GM19395 (cell line): ENCODE data around the gene CMTM8.

Experiments
- ATAC-seq: cut with Tn5 transposase; IDR thresholded peaks from one replicate; pipeline ENCODE4 v1.9.1; 2021; ENCODE audit warnings: mild to moderate bottlenecking, moderate library complexity; ENCODE audit not compliant: unreplicated experiment

Gene CMTM8

GRCh38 chr3:32303977-32304881 lies 65.7 kb downstream of the CMTM8 start:
- no peak for ATAC-seq

GRCh38 chr3:32305361-32305876 lies 66.9 kb downstream of the CMTM8 start:
- no peak for ATAC-seq

- no peak for ATAC-seq
These were observed 67.6 kb downstream of the CMTM8 start for GRCh38 chr3:32306072-32306471.

GRCh38 chr3:32307591-32307990 lies 69.1 kb downstream of the CMTM8 start:
- ATAC-seq, result no peak

GRCh38 chr3:32308378-32308777 lies 69.9 kb downstream of the CMTM8 start:
- no peak for ATAC-seq

- peak; percentile 62 for ATAC-seq
These were observed 71.3 kb downstream of the CMTM8 start for GRCh38 chr3:32309654-32310242.

- ATAC-seq, result no peak
These were observed 71.9 kb downstream of the CMTM8 start for GRCh38 chr3:32310336-32310735.

GRCh38 chr3:32310918-32311839 lies 72.7 kb downstream of the CMTM8 start:
- ATAC-seq, result no peak

- ATAC-seq, result no peak
These were observed 73.8 kb downstream of the CMTM8 start for GRCh38 chr3:32312251-32312650.

GRCh38 chr3:32313169-32313568 lies 74.7 kb downstream of the CMTM8 start:
- no peak for ATAC-seq

- ATAC-seq, result no peak
These were observed 75.4 kb downstream of the CMTM8 start for GRCh38 chr3:32313723-32314473.

GRCh38 chr3:32315441-32315840 lies 77.0 kb downstream of the CMTM8 start:
- no peak for ATAC-seq

GRCh38 chr3:32316319-32316718 lies 77.8 kb downstream of the CMTM8 start:
- no peak for ATAC-seq

GRCh38 chr3:32316976-32317375 lies 78.5 kb downstream of the CMTM8 start:
- ATAC-seq, result no peak

- no peak for ATAC-seq
These were observed 81.1 kb downstream of the CMTM8 start for GRCh38 chr3:32319607-32320006.

GRCh38 chr3:32320080-32320479 lies 81.6 kb downstream of the CMTM8 start:
- ATAC-seq, result no peak

GRCh38 chr3:32321095-32321790 lies 82.8 kb downstream of the CMTM8 start:
- no peak for ATAC-seq

GRCh38 chr3:32322311-32322710 lies 83.8 kb downstream of the CMTM8 start:
- no peak for ATAC-seq

GRCh38 chr3:32323604-32324003 lies 85.1 kb downstream of the CMTM8 start:
- ATAC-seq, result no peak

GRCh38 chr3:32325201-32325600 lies 86.7 kb downstream of the CMTM8 start:
- no peak for ATAC-seq
